ENCODE results near the gene GLI3.

- no peak for TF ChIP-seq CTCF (IDR thresholded peaks at IDR 0.05 in 8 of 11, conservative IDR thresholded peaks at IDR 0.05 in 3 of 11)
- TF ChIP-seq POLR2AphosphoS5 (IDR thresholded peaks at IDR 0.05), result no peak
- TF ChIP-seq POLR2A (IDR thresholded peaks at IDR 0.05), result no peak
These were observed 298.6 kb downstream of the GLI3 start for GRCh38 chr7:41938371-41938770.

Measured in spleen (tissue), 7 donors.